ENCODE results near the gene KCNK4. TPM values are rescaled to one million over a fixed set of nuclear protein-coding genes. Genes with fewer than 3 reads are reported as not detected.

KCNK4 gene
- total RNA-seq, 1 experiment from 2014 or later = 0.28 TPM

DNA sequence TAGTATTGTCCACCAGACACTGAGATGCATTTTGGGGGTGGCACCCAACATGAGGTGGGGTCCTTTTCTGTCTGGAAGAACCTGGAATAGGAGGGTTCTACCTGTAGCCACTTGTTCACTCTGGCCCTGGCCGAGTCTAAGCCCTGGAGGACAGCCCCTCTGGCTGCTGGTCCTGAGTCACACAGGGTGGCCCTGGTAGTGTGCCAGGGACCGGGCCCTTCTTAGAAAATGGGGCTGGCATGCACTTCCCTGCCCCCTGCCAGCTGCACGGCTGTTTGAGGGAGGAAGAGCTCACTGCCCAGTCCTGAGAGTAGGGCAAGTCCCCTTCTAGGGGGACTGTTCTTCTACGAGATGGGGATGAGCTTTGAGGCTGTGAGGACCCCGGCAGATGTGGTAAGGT lies 37.6 kb upstream of the KCNK4 start:
- no peak overlapping the region for H4K91ac ChIP-seq (ENCODE audit: insufficient read length, low read depth, low read length)
- H3K27ac ChIP-seq (ENCODE audit: insufficient read length, low read depth, low read length) = no peak overlapping the region
- no peak overlapping the region for H2BK120ac ChIP-seq (ENCODE audit: low read depth, low read length, poor library complexity, severe bottlenecking)
- Mint-ChIP-seq H3K4me1 (peaks cover 26 to 36% of the 10 kb centered on the region in 2 experiments), H3K36me3 (ENCODE audit: insufficient read depth in 1 of 3, low read depth in 3 of 3) (peaks cover 24 to 44% (median 37%) of the 10 kb centered on the region in 3 experiments; a peak in 6 of 7 replicates), H3K27ac (peak overlapping the region; percentile 34 to 86 (median 76); a peak in 3 of 7 replicates), H3K27me3 (ENCODE audit: low read depth) (no peaks in the 10 kb centered on the region), H3K4me3 (peak overlapping the region; percentile 85 to 98; a peak in 4 of 5 replicates), H3K9me3 (no peaks in the 10 kb centered on the region)
- no peak for DNase-seq
- H3K14ac ChIP-seq (ENCODE audit: insufficient read depth, low read length) = no peak overlapping the region
- H4K20me1 ChIP-seq (ENCODE audit: control insufficient read depth, insufficient read depth, insufficient read length) = no peaks in the 10 kb centered on the region
- no peak overlapping the region for H4K8ac ChIP-seq (replicated peaks; ENCODE audit: insufficient read length, low read depth, low read length)
- H4K5ac ChIP-seq (ENCODE audit: insufficient read length, low read depth, low read length) = no peak overlapping the region
- H2BK12ac ChIP-seq (ENCODE audit: insufficient read length, low read depth, low read length) = no peak overlapping the region
- TF ChIP-seq, protein P1, sequence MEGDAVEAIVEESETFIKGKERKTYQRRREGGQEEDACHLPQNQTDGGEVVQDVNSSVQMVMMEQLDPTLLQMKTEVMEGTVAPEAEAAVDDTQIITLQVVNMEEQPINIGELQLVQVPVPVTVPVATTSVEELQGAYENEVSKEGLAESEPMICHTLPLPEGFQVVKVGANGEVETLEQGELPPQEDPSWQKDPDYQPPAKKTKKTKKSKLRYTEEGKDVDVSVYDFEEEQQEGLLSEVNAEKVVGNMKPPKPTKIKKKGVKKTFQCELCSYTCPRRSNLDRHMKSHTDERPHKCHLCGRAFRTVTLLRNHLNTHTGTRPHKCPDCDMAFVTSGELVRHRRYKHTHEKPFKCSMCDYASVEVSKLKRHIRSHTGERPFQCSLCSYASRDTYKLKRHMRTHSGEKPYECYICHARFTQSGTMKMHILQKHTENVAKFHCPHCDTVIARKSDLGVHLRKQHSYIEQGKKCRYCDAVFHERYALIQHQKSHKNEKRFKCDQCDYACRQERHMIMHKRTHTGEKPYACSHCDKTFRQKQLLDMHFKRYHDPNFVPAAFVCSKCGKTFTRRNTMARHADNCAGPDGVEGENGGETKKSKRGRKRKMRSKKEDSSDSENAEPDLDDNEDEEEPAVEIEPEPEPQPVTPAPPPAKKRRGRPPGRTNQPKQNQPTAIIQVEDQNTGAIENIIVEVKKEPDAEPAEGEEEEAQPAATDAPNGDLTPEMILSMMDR (conservative IDR thresholded peaks at IDR 0.05) = no peak
- H3K9ac ChIP-seq (ENCODE audit: extremely low read depth, insufficient read length, low read length) = no peak overlapping the region
- no peak overlapping the region for H2AK5ac ChIP-seq (ENCODE audit: insufficient read length, low read length)
- H3K18ac ChIP-seq (ENCODE audit: insufficient read length, low read depth, low read length) = no peak overlapping the region
- peaks cover 9% of the 10 kb centered on the region; the same call in 1 of the 2 replicates for H3K4me1 ChIP-seq (ENCODE audit: insufficient read depth, low read length)
- no peak overlapping the region for H2BK15ac ChIP-seq (ENCODE audit: low read depth, low read length)
- H3K23ac ChIP-seq (ENCODE audit: insufficient read length, low read depth, low read length) = no peak overlapping the region
- no peaks in the 10 kb centered on the region; the same call in 1 of the 2 replicates for H3K79me2 ChIP-seq (ENCODE audit: insufficient read depth, low read length)
- peaks cover 16% of the 10 kb centered on the region for H3K23me2 ChIP-seq (ENCODE audit: insufficient read length, low read depth, low read length, poor library complexity, severe bottlenecking)
- H2AFZ ChIP-seq (ENCODE audit: low read length) = no peak overlapping the region
- no CpG with 5 or more reads among the region's 5 CpGs for WGBS (ENCODE audit: extremely low coverage, insufficient read length, low lambda C conversion rate)
- H2BK20ac ChIP-seq (ENCODE audit: low read depth, low read length, poor library complexity, severe bottlenecking) = no peak overlapping the region
- peaks cover 3% of the 10 kb centered on the region for H3K79me1 ChIP-seq (ENCODE audit: insufficient read depth, low read depth, low read length, poor library complexity, severe bottlenecking)
- H3K9me3 ChIP-seq (ENCODE audit: control insufficient read depth, low read depth, low read length) = no peaks in the 10 kb centered on the region
- H2BK5ac ChIP-seq (ENCODE audit: insufficient read length, low read length) = no peak overlapping the region
- H3K27me3 ChIP-seq (ENCODE audit: insufficient read depth, low read length) = no peaks in the 10 kb centered on the region
- no peak overlapping the region for H3K56ac ChIP-seq (ENCODE audit: insufficient read length, low read depth, low read length)
- no peak overlapping the region for H3T11ph ChIP-seq (ENCODE audit: low read length)
- no peak overlapping the region for H3K4ac ChIP-seq (ENCODE audit: low read depth, low read length)
- H3K4me2 ChIP-seq (ENCODE audit: insufficient read depth, insufficient read length, low read length) = peak overlapping the region; percentile 19

All from H9 (cell line).